H1 (cell line): ENCODE data around the gene LRRC28.

ENCODE experiments used
- POLR2AphosphoS5 ChIP-seq: IDR thresholded peaks from 2 replicates; pipeline ENCODE4 v1.6.1; 2011; ENCODE audit warnings: low read depth, low read length
- TAF1 ChIP-seq: IDR thresholded peaks from 2 replicates; pipeline ENCODE4 v1.6.1; 2011; ENCODE audit warnings: mild to moderate bottlenecking, low read depth, low read length

- TF ChIP-seq POLR2AphosphoS5 (no peak), TAF1 (no peak)
These were observed 184.7 kb downstream of the LRRC28 start for GRCh38 chr15:99435877-99436541.
